Stimulated activated CD8-positive, alpha-beta memory T cell treated with anti-CD3 and anti-CD28 coated beads, Interleukin-7, amount 100 ng/mL, for 4 hours (primary cell): Measurements from ENCODE around the gene LDAF1.
"Not testable (repeated sequence)": the region's sequence is repeated elsewhere in the genome, so short reads cannot be mapped to it uniquely, and the experiment has no call there.

Source experiments
- DNase-seq, 2 donors: peaks; one replicate each; pipeline ENCODE4 v3.0.0-alpha.2; 2020; ENCODE audit warnings: low read depth in 2 of 2

Gene LDAF1

GRCh38 chr16:21162661-21163151, 4.2 kb downstream of the LDAF1 start:
- no peak for DNase-seq

DNA sequence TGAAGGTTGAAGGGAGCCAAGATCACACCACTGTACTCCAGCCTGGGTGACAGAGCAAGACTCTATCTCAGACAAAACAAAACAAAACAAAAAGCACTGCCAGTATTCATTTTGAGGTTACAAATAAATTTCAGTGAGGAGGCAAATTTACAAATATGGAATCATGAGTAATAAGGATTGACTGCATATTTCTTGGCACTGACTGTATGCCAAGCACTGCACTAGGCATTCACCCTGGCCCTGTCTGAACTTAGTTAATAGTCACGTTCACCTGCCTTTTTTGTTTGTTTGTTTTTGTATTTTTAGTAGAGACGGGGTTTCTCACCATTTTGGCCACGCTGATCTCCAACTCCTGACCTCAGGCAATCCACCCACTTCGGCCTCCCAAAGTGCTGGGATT, 5.1 kb downstream of the LDAF1 start:
- no peak for DNase-seq

- DNase-seq = no peak
Measured at GRCh38 chr16:21164521-21165168, 6.2 kb downstream of the LDAF1 start.

DNA sequence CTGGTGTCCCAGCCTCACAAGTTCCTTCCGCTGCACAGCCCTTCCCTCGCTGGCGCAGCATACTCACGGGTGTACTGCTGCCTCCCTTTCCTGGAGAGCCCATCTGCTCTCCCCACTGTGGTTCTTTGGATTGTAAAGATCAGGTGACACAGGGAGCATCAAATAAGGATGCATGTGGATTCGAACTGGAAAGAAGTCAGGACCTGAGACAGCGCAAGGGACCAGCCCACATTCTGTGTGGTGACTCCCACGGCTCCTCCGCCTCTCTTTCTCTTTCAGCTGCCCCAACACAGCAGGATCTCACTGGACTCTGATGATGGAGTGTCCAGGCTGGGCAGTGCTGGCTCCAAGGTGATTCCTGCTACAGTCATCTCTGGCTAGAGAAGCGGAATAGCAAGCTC, 8.1 kb downstream of the LDAF1 start:
- no peak for DNase-seq

GRCh38 chr16:21167360-21167759, 8.9 kb downstream of the LDAF1 start:
- DNase-seq = no peak

- DNase-seq = no peak
Measured at GRCh38 chr16:21167929-21168602, 9.6 kb downstream of the LDAF1 start.

- DNase-seq = no peak
Measured at GRCh38 chr16:21169249-21169981, 10.9 kb downstream of the LDAF1 start.

- not testable (repeated sequence) for DNase-seq
Measured at GRCh38 chr16:21170116-21170515, 11.6 kb downstream of the LDAF1 start.

- no peak for DNase-seq
Measured at GRCh38 chr16:21172650-21173049, 14.2 kb downstream of the LDAF1 start.

GRCh38 chr16:21175397-21175796, 16.9 kb downstream of the LDAF1 start:
- DNase-seq = no peak

DNA sequence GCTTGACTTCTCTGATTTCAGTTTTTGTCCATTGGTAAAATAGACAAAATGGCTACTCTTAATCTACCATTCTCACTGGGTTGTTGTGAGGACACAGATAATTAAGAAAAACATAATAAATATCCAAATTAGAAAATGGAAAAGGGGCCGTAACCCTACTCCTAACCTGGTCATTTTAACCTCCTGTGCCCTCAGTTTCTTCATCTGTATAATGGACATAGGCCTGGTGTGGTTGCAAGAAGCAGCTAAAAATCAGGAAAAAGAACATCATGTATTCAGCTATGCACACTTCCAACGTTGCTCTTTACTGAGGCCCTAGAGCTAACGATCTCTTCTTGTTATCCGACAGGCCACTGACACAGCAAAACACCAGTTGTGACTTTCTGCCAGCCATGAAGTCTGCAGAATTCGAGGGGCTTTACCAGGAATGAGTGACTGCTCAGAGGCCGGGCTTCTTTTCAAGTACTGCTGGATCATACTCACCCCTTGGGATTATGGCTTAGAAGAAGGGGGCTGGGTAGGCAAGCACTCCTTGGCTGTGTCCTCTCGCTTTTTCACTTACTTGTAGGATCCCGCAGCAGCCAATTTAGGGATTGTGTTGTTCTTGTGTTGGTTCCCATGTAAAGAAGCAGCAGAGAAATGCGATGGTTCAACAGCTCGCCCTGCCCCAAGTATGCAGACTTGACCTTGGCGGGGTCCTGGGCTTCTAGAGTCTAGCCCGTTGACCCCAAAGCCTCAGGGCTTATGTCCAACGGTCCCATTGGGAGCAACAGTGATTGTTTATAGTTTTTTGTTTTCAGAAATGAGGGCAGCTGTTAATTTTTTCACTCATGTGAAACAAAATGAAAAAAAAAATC, 20.9 kb downstream of the LDAF1 start:
- no peak for DNase-seq

- no peak for DNase-seq
Measured at GRCh38 chr16:21179983-21180365, 21.5 kb downstream of the LDAF1 start.

DNA sequence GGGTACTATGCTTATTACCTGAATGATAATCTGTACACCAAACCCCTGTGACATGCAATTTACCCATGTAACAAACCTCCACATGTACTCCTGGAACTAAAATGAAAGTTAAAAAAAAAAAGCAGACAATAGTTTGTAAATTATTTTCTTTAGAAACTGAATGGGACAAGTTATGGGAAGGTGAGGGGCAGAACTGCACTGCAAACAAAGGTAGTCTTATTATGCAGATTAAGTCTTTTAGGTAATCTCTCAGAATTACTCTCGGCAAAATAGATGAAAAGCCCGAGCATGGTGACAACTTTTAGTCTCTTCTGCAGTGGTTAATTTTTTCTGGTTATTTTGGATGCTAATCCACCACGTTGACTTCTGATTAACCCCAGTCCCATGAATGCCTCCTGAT, 25.5 kb downstream of the LDAF1 start:
- no peak for DNase-seq

- DNase-seq = no peak
Measured at GRCh38 chr16:21184834-21185233, 26.4 kb downstream of the LDAF1 start.

GRCh38 chr16:21185659-21186325, 27.3 kb downstream of the LDAF1 start:
- no peak for DNase-seq

GRCh38 chr16:21186326-21186691, 27.8 kb downstream of the LDAF1 start:
- no peak for DNase-seq

- no peak for DNase-seq
Measured at GRCh38 chr16:21189311-21189710, 30.8 kb downstream of the LDAF1 start.

DNA sequence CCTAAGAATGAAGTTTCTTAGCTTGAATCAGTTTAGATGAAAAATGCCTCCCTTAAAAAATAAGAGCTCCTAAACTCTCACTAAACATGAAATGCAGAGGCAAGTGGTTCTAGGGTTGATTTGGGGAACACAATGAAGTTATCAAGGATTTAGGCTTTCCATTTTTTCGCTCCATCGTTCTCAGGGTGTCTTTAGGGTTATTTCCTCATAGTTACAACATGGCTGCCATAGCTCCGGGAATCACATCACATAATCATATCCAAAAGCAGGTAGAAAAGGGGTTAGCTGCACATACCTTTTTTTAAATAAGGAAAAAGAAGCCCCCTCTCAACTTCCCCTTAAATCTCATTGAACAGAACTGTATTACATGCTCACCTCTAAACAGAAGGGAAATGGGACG, 31.5 kb downstream of the LDAF1 start:
- DNase-seq = no peak

DNA sequence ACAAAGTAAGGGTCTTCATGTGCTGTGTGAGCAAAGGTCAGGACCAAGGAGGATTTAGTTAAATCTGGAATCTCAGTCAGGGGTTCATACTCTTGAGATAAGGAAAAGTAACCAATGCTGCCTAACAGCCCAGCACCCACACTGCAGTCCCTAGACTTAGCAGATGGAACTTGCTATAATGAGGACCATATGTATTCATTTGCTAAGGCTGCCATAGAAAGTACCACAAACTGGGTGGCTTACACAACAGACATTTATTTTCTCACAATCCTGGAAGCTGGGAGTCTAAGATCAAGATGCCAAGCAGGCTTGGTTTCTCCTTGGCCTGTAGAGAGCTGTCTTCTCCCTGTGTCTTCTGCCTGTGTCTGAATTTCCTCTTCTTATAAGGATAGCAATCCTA, 32.1 kb downstream of the LDAF1 start:
- no peak for DNase-seq

DNA sequence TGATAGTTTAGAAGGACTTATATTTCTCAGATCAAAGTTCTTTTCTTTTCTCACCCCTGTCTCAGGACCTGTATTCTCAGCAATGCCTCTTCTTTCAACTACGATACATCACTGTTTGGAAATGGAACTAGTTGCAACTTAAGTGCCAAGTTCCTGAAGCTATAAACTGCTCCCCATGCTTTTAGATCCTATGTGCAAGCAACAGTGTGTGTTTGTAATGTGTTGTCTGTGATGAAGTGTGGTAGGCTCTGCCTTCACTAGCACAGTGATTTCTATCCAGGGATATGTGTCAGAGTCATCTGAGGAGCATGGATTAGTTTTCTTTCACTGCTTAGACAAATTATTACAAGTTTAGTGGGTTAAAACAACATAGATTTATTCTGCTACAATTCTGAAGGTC, 34.5 kb downstream of the LDAF1 start:
- no peak for DNase-seq

- DNase-seq = no peak
Measured at GRCh38 chr16:21194771-21195301, 36.4 kb downstream of the LDAF1 start.
